Choroid plexus epithelial cell (primary cell): Measurements from ENCODE around the gene NDUFAF8.
"Not testable (repeated sequence)": the region's sequence is repeated elsewhere in the genome, so short reads cannot be mapped to it uniquely, and the experiment has no call there.

Experiments
- DNase-seq: peaks from one replicate; pipeline ENCODE4 v3.0.0-alpha.2; 2010; ENCODE audit warnings: low read depth
- H3K4me3 ChIP-seq: 2 replicates; pipeline ENCODE4 v1.5.1; 2011; ENCODE audit warnings: low read depth, mild to moderate bottlenecking, control low read depth, low read length, moderate library complexity
- TF ChIP-seq, protein P1 (sequence below): conservative IDR thresholded peaks from 2 replicates; pipeline ENCODE4 v1.5.1; 2011; ENCODE audit warnings: low read depth, mild to moderate bottlenecking, control low read depth, inconsistent platforms, low read length, moderate library complexity

Gene NDUFAF8

GRCh38 chr17:81222620-81222905 is 16.6 kb upstream of the NDUFAF8 start:
- DNase-seq: no peak
- TF ChIP-seq, protein P1, sequence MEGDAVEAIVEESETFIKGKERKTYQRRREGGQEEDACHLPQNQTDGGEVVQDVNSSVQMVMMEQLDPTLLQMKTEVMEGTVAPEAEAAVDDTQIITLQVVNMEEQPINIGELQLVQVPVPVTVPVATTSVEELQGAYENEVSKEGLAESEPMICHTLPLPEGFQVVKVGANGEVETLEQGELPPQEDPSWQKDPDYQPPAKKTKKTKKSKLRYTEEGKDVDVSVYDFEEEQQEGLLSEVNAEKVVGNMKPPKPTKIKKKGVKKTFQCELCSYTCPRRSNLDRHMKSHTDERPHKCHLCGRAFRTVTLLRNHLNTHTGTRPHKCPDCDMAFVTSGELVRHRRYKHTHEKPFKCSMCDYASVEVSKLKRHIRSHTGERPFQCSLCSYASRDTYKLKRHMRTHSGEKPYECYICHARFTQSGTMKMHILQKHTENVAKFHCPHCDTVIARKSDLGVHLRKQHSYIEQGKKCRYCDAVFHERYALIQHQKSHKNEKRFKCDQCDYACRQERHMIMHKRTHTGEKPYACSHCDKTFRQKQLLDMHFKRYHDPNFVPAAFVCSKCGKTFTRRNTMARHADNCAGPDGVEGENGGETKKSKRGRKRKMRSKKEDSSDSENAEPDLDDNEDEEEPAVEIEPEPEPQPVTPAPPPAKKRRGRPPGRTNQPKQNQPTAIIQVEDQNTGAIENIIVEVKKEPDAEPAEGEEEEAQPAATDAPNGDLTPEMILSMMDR: no peak
- H3K4me3 ChIP-seq: peak overlapping the region; percentile 71

DNA sequence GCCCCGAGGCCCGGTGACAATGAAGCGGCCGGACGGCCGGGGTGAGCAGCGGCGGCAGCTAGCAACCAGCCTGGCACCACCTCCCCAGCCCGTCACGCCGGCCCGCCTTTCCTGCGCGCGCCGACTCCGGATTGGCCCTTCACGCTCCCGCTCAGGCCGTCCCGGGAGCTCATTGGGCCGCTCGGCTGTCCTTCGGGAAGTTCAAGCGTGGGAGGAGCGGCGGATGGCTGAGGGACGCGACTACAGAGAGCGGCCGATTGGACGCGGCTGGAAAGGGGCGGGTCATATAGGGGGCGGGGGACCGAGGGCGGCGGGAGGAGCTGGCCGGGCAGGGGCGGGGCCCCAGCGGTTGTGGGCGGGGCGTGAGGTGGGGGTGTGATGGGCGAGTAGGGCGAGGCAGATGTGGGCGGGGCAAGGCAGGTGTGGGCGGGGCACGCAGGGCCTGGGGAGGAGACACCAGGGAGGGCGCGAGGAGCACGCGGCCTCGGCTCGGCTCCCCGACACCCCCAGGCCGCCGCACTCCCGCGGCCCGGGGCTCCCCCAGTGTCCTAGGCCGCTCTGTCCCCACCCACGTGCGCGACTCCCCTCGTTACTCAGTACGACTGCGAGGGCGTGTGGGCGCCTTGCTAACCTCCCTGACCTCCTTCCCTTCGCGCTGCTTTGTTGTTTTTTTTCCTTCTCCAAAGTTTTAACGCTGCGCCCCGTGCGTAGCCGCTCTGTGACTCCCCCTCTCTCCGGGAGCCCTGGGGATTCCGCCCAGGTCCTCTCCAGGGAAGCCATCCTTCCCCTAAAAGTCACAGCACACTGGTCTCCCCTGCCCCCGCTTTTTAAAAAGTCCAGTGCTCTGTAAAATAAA is 16.0 kb upstream of the NDUFAF8 start, which contains the start of gene CEP131:
CEP131 (minus strand) TSS at position 60 of the 856 bp plus-strand sequence. CDS start 2,909 bp downstream, outside the sequence.
- DNase-seq: peak; percentile 99
- TF ChIP-seq, protein P1: no peak
- H3K4me3 ChIP-seq: peak within 1 kb of the TSS; percentile 71

DNA sequence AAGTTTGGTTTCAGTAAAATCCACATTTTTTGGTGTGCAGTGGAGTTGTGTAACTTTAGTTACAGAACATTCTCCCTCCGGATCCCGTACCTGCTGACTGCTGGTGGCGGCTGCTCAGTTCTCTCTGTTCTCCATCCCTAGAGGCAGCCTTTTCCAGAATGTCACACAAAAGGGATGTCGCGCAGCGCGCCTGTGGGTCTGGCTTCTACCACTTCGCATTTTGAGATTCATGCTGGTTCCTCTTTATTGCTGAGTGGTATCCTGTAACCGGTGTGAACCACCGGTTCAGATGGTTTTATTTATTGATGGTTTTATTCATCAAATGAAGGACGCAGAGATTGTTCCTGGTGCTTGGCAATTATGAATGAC is 15.4 kb upstream of the NDUFAF8 start:
- peak overlapping the region; percentile 60 for H3K4me3 ChIP-seq
- TF ChIP-seq, protein P1: no peak
- no peak for DNase-seq

DNA sequence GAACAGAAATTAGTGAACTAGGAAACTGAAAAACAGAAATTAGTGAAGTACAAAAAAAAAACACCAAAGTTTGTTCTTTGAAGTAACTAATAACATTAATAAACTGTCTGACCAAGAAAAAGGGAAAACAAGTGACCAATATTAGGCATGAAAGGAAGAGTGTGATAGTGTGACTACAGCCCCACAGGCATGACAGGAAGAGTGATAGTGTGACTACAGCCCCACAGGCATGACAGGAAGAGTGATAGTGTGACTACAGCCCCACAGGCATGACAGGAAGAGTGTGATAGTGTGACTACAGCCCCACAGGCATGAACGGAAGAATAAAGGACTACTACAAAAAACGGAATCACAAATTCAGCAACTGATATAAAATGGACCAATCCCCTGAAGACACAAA is 11.5 kb upstream of the NDUFAF8 start:
- DNase-seq, H3K4me3 ChIP-seq: not testable (repeated sequence)

- H3K4me3 ChIP-seq: no peak overlapping the region
- DNase-seq: no peak
- TF ChIP-seq, protein P1: no peak
These were observed 10.7 kb upstream of the NDUFAF8 start for GRCh38 chr17:81228420-81228819.

DNA sequence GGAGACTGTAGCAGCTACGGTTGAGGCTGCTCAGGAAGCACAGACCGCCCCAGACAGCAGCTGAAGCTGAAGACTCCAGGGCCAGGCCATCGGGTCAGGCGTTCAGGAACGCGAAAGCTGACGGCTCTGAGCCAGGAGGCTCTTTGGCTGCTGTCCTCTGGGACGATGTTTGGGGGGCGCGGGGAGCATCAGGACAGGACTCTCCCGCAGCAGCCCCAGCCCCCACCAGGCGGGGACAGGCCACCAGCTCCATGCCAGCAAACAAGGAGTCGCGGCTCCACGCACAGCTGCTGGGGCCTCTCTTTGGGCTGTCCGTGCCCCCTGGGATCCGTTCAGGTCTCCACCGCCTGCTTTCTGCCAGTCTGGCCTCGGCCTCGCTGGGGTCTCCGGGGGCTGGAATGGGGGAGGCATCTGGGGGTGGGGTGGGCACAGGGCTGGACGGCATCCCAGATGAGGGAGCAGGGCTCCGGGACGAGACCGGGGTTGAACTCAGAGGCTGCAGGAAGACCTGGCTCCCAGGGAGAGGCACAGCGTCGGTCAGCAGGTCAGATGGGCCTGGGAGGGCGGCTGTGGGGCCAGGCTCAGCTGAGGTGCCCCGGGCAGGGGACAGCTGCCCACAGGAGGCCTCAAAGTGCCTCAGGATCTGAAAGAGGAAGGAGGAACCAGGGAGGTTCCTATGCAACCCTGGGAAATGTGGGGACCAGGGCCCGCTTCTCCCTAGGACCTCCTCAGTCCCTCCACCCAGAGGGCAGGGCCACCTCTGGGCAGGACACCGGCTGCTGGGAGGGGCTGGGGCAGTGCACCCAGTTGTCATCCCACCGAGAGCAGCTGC is 10.1 kb upstream of the NDUFAF8 start:
- H3K4me3 ChIP-seq: no peak overlapping the region
- TF ChIP-seq, protein P1: no peak
- no peak for DNase-seq

GRCh38 chr17:81229666-81229920 is 9.5 kb upstream of the NDUFAF8 start:
- no peak for DNase-seq
- H3K4me3 ChIP-seq: no peak overlapping the region
- TF ChIP-seq, protein P1: no peak
